ENCODE results near the gene RPS19.
"Not testable (repeated sequence)": the region's sequence is repeated elsewhere in the genome, so short reads cannot be mapped to it uniquely, and the experiment has no call there.

RPS19 gene

DNA sequence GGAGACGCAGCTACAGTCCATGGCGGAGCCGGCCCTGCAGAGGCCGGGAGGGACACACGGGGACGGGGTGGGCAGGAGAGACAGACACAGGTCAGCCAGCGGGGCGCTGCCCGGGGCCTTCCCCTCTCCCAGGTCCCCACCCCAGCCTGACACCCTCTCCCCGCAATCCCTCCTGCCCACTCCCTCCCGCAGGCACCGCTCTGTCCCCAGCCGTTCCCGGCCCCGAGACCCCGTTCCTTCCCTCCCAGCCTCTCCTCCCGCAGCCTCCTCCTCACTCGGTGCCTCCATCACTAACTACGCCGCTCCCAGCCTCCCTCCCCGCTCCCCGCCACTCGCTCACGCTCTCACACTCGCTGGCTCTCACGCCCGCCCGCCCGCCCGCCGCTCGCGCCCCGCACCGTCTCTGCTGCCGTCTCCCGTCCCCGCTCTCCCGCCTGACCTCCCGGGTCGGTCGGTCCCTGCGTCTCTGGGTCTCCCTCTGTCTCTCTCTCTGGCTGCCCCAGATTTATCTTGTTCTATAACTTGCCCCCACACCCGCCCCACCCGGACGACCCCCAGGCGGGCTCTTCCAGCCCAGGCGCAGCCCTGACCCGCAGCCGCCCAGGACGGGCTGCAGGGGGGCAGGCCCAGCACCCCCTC, 53.0 kb downstream of the RPS19 start:
- Histone ChIP-seq H3K9me3 (ENCODE audit: control insufficient read depth, low read depth, low read length) (no peaks in the 10 kb centered on the region), H3K4me1 (ENCODE audit: control insufficient read depth, low read depth, low read length) (no peaks in the 10 kb centered on the region), H3K27me3 (ENCODE audit: control insufficient read depth, insufficient read depth, low read length) (peaks cover 94% of the 10 kb centered on the region), H3K9ac (ENCODE audit: low read length) (no peak overlapping the region), H3K27ac (ENCODE audit: low read length) (no peak overlapping the region), H3K36me3 (ENCODE audit: control insufficient read depth, low read depth, low read length) (no peaks in the 10 kb centered on the region), H3K4me3 (ENCODE audit: low read length) (peak overlapping the region; percentile 21)

DNA sequence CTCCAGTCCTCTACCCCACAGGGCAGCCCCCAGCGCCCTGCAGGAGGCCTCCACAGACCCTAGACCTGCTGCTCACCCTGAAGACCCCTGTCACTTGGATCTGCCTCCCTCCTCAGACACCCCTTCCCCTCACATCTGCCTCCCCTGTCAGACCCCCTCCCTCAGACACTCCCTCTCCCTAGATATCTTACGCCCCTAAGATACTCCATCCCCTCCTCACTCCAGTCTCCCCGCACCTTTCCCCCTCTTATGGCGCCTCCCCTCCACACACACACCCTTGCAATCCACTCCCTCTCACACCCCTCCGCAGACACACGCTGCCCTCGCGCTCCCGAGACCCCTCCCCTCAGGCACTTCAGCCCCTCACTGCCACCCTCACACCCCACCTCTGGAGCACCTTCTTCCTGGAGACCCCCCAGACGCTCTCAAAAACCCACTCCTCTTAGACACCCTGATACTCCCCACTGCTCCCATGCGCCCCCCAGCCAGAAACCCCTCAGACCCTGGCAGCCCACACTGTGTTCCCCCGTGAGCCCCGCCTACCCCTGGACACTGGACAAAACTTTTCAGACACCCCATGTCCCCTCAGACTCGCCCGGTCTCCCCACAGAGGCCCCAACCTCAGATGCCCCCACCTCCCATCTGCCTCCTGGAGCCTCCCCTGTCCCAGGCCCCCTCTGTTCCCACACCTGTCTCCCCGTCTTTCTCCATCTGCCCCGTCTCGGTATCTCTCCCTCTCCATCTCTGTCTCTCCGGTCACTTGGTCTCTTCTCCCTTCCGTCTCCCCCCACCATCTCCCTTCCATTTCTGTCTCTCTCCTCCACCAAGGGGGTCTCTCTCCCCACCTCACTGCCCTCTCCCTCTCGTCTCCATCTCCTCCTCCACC, 53.7 kb downstream of the RPS19 start:
- Histone ChIP-seq H3K27me3 (ENCODE audit: control insufficient read depth, insufficient read depth, low read length) (peaks cover 100% of the 10 kb centered on the region), H3K4me1 (ENCODE audit: control insufficient read depth, low read depth, low read length) (no peaks in the 10 kb centered on the region), H3K9ac (ENCODE audit: low read length) (no peak overlapping the region), H3K4me3 (ENCODE audit: low read length) (no peak overlapping the region), H3K27ac (ENCODE audit: low read length) (no peak overlapping the region), H3K9me3 (ENCODE audit: control insufficient read depth, low read depth, low read length) (no peaks in the 10 kb centered on the region), H3K36me3 (ENCODE audit: control insufficient read depth, low read depth, low read length) (no peaks in the 10 kb centered on the region)

DNA sequence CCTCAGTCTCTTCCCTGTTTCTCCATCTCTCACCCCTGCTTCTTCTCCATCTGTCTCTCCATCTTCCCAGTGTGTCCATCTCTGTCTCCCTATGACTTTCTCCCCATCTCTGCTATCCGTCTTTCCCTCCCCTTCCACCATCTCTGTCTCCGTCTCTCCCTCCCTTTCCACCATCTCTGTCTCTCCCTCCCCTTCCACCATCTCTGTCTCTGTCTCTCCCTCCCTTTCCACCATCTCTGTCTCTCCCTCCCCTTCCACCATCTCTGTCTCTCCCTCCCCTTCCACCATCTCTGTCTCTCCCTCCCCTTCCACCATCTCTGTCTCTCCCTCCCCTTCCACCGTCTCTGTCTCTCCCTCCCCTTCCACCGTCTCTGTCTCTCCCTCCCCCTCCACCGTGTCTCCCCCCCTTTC, 54.4 kb downstream of the RPS19 start:
- H3K27me3 ChIP-seq (ENCODE audit: control insufficient read depth, insufficient read depth, low read length): peaks cover 100% of the 10 kb centered on the region
- H3K27ac ChIP-seq (ENCODE audit: low read length); H3K9ac ChIP-seq (ENCODE audit: low read length); H3K4me3 ChIP-seq (ENCODE audit: low read length); H3K9me3 ChIP-seq (ENCODE audit: control insufficient read depth, low read depth, low read length); H3K4me1 ChIP-seq (ENCODE audit: control insufficient read depth, low read depth, low read length); H3K36me3 ChIP-seq (ENCODE audit: control insufficient read depth, low read depth, low read length): not testable (repeated sequence)

DNA sequence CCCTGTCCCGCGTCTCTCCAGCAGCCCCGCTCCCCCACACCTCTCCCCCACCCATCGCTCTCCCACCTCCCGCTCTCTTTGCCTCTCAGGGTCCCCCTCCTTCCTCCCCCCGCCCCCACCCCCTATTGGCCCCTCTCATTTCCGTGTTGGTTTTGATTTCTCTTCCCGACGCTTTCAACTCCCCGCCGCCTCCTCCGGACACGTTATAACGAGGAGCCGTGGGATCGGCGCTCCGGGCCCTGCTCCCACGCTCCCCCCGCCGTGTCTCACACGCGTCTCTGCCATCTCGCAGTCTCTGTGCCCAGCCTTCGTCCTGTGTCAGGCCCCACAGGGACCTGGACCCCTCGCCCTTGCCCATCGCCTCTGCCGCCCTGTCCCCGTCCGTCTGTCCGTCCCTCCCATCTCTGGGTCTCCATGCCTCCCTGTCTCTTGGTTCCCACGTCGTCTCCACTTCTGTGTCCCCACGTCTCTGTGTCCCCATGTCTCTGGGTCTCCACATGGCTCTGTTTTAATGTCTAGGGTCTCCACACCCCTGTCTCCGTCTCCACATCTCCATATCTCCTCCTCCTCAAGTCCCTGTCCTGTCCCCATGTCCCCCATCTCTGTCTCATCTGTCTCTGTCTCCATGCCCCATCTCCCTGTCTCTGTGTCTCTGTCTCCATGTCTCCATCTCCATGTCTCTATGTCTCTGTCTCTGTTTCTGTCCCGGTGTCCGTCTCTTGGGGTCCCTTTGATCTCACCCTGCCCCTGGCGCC, 55.1 kb downstream of the RPS19 start:
- peaks cover 100% of the 10 kb centered on the region for H3K27me3 ChIP-seq (ENCODE audit: control insufficient read depth, insufficient read depth, low read length)
- no peak overlapping the region for H3K9ac ChIP-seq (ENCODE audit: low read length)
- H3K4me3 ChIP-seq (ENCODE audit: low read length): no peak overlapping the region
- H3K9me3 ChIP-seq (ENCODE audit: control insufficient read depth, low read depth, low read length): no peaks in the 10 kb centered on the region
- no peaks in the 10 kb centered on the region for H3K4me1 ChIP-seq (ENCODE audit: control insufficient read depth, low read depth, low read length)
- H3K36me3 ChIP-seq (ENCODE audit: control insufficient read depth, low read depth, low read length): no peaks in the 10 kb centered on the region
- H3K27ac ChIP-seq (ENCODE audit: low read length): no peak overlapping the region

DNA sequence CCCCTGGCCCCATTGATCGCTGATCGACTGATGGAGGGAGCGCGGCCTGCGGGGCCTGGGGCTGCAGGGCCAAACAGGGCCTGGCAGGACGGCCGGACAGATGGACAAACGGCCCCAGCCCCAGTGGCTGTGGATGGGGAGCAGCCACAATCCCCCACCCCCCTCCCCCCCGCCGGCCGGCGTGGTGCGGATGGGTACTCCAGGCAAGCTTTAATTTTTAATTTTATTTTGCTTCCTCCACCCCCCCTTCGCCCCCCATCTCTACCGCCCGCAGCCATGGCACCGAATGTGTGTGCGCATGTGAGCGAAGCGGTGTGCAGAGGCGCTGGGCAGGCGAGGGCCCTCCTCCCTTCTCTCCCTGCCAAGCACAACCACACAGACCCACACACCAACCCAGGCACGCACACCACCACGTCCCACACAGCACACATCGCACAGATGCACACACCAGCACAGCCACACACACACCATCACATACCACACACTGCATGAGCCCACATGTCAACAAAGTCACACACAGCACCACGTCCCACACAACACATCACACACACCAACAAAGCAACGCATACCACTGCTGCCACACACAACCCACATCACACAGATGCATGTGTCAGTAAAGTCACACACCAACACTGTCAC, 55.8 kb downstream of the RPS19 start:
- H3K27me3 ChIP-seq (ENCODE audit: control insufficient read depth, insufficient read depth, low read length): peaks cover 100% of the 10 kb centered on the region
- H3K9me3 ChIP-seq (ENCODE audit: control insufficient read depth, low read depth, low read length): no peaks in the 10 kb centered on the region
- H3K4me1 ChIP-seq (ENCODE audit: control insufficient read depth, low read depth, low read length): no peaks in the 10 kb centered on the region
- no peak overlapping the region for H3K9ac ChIP-seq (ENCODE audit: low read length)
- no peak overlapping the region for H3K4me3 ChIP-seq (ENCODE audit: low read length)
- H3K27ac ChIP-seq (ENCODE audit: low read length): no peak overlapping the region
- H3K36me3 ChIP-seq (ENCODE audit: control insufficient read depth, low read depth, low read length): no peaks in the 10 kb centered on the region

DNA sequence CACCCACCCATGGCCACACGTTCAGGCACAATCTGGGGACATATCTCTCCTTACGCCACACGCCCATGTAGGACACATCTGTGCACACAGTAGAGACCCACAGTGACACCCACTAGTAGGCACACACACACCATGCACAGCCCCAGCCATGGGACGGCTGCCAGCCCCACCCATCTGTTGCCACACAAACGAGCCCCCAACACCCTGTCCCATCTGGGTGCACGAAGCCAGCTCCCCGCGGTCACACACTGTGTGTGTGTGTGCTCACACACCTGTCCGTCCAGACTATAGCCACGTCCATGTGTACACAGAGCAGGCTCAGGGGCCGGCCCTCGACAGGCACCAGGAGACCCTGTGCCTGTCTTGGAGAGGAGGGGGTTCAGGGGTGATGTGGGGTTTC, 57.6 kb downstream of the RPS19 start:
- Histone ChIP-seq H3K9ac (ENCODE audit: low read length) (no peak overlapping the region), H3K4me1 (ENCODE audit: control insufficient read depth, low read depth, low read length) (peaks cover 3% of the 10 kb centered on the region), H3K27me3 (ENCODE audit: control insufficient read depth, insufficient read depth, low read length) (peaks cover 100% of the 10 kb centered on the region)

DNA sequence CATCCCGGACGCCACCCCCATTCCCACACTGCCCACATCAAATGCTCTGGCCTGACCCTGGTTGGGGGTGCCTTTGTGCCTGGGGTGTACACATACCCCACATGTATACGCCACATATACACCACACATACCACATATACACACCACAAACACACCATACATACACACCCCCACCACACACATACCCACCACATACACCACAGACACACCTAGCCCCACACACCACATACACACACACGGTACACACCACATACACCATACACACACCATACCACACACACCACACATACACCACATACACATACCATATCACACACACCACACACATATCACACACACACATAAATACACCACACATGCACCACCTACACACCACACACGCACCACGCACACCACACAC, 58.0 kb downstream of the RPS19 start:
- Histone ChIP-seq H3K4me1 (ENCODE audit: control insufficient read depth, low read depth, low read length) (peaks cover 3% of the 10 kb centered on the region), H3K4me3 (ENCODE audit: low read length) (no peak overlapping the region), H3K27ac (ENCODE audit: low read length) (no peak overlapping the region), H3K9me3 (ENCODE audit: control insufficient read depth, low read depth, low read length) (no peaks in the 10 kb centered on the region), H3K27me3 (ENCODE audit: control insufficient read depth, insufficient read depth, low read length) (peaks cover 100% of the 10 kb centered on the region), H3K36me3 (ENCODE audit: control insufficient read depth, low read depth, low read length) (no peaks in the 10 kb centered on the region), H3K9ac (ENCODE audit: low read length) (no peak overlapping the region)

More for the DNA sequence above, 57.6 kb downstream of the RPS19 start:
- Histone ChIP-seq H3K36me3 (ENCODE audit: control insufficient read depth, low read depth, low read length) (no peaks in the 10 kb centered on the region), H3K4me3 (ENCODE audit: low read length) (no peak overlapping the region), H3K9me3 (ENCODE audit: control insufficient read depth, low read depth, low read length) (no peaks in the 10 kb centered on the region), H3K27ac (ENCODE audit: low read length) (no peak overlapping the region)

DNA sequence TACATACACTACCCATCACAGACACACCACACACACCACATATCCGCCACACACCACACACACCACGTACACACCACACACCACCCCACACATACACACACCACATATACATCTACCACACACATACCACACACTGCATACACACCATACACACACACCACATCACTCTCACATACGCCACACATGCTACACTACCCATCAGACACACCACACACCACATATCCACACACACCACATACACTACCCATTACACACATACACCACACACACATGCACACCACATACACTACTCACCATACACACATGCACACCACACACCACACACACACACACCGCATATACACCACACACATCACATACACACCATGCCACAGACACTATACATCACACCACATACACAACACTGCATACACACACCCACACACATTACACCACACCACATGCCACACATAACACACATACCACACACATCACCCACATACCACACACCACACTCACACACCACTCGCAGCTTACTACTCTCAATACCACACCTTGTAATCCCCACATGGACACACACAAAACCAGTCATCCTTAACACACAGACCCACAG, 58.7 kb downstream of the RPS19 start:
- peaks cover 3% of the 10 kb centered on the region for H3K4me1 ChIP-seq (ENCODE audit: control insufficient read depth, low read depth, low read length)
- H3K27me3 ChIP-seq (ENCODE audit: control insufficient read depth, insufficient read depth, low read length): peaks cover 99% of the 10 kb centered on the region
- no peak overlapping the region for H3K9ac ChIP-seq (ENCODE audit: low read length)
- no peak overlapping the region for H3K4me3 ChIP-seq (ENCODE audit: low read length)
- no peaks in the 10 kb centered on the region for H3K36me3 ChIP-seq (ENCODE audit: control insufficient read depth, low read depth, low read length)
- H3K27ac ChIP-seq (ENCODE audit: low read length): no peak overlapping the region
- H3K9me3 ChIP-seq (ENCODE audit: control insufficient read depth, low read depth, low read length): no peaks in the 10 kb centered on the region

DNA sequence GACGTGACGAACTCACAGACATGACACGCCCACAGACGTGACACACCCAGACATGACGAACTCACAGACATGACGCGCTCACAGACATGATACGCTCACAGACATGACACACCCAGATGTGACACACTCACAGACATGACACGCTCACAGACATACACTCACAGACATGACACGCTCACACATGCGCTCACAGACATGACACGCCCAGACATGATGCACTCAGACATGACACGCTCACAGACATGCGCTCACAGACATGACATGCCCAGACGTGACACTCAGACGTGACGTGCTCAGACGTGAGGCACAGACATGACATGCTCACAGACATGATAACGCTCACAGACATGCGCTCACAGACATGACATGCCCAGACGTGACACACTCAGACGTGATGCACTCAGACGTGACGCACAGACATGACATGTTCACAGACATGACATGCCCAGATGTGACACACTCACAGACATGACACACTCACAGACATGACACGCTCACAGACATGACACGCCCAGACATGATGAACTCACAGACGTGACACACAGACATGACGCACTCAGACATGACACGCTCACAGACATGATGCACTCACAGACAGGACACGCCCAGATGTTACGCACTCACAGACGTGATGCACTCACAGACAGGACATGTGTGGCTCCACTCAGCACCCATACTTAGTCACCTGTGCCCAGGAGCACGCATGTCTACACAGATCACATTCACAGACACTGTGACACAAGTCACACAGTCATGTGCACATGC, 60.1 kb downstream of the RPS19 start:
- Histone ChIP-seq H3K27me3 (ENCODE audit: control insufficient read depth, insufficient read depth, low read length) (peaks cover 99% of the 10 kb centered on the region), H3K27ac (ENCODE audit: low read length) (no peak overlapping the region), H3K4me3 (ENCODE audit: low read length) (no peak overlapping the region), H3K4me1 (ENCODE audit: control insufficient read depth, low read depth, low read length) (peaks cover 3% of the 10 kb centered on the region), H3K9me3 (ENCODE audit: control insufficient read depth, low read depth, low read length) (no peaks in the 10 kb centered on the region), H3K9ac (ENCODE audit: low read length) (no peak overlapping the region), H3K36me3 (ENCODE audit: control insufficient read depth, low read depth, low read length) (no peaks in the 10 kb centered on the region)

DNA sequence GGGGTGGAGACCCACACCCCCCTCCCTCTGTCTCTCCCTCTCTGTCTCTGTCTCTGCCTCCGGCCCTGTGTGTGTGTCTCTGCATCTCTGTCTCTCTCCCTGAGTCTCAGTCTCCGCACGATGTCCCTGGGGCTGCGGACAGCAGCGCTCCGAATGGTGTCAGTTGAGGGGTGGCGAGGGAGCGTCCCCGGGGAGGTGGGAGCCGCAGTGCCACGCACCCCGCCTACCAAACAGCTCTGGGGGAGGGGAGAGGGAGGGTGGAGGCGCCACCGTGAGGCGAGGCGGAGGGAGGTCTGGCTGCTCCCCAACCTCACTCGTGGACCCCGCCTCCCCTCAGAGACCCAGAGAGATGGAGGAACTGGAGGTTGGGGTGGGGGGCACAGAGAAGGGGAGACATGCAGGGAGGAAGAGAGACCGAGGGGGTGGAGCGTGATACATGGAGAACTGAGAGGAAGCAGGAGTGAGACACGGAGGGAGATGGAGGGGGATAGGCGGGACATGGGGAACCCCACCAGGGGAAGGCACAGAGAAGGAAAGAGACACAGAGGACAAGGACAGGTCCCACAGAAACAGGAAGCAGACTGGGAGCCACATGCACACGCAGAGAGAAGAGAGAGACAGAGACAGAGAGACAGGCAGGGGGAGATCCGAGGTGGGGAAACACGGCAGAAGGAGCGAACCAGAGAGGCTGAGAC, 61.0 kb downstream of the RPS19 start:
- H3K9me3 ChIP-seq (ENCODE audit: control insufficient read depth, low read depth, low read length): no peaks in the 10 kb centered on the region
- peaks cover 3% of the 10 kb centered on the region for H3K4me1 ChIP-seq (ENCODE audit: control insufficient read depth, low read depth, low read length)
- no peak overlapping the region for H3K4me3 ChIP-seq (ENCODE audit: low read length)
- H3K36me3 ChIP-seq (ENCODE audit: control insufficient read depth, low read depth, low read length): no peaks in the 10 kb centered on the region
- H3K27me3 ChIP-seq (ENCODE audit: control insufficient read depth, insufficient read depth, low read length): peaks cover 99% of the 10 kb centered on the region
- no peak overlapping the region for H3K27ac ChIP-seq (ENCODE audit: low read length)
- H3K9ac ChIP-seq (ENCODE audit: low read length): no peak overlapping the region
